ENCODE measurements around the gene TM9SF3. TPM values are rescaled to one million over a fixed set of nuclear protein-coding genes. Genes with fewer than 3 reads are reported as not detected.
"Not testable (repeated sequence)": the region's sequence is repeated elsewhere in the genome, so short reads cannot be mapped to it uniquely, and the experiment has no call there.

TM9SF3 gene
- total RNA-seq, 2 experiments from 2014 or later = 73.1 to 75.4 TPM

DNA sequence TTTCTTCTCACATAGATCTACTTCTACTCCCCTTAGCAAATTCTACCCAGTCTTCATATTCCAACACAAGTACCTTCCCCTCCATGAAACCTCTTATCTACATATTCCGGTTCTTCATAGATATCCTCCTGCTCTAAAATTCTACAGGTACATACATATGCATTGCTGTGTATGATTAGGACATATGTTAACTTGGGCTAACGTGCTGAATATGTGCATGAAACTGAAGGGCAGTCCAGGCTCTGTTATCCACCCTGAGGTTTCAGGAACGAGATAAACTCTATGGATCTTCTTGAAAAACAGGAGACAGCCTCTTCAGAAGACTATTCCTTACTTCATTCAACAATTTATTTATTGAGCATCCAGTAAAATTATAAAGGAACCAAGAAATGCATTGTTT, 31.5 kb downstream of the TM9SF3 start:
- CTCF ChIA-PET = interaction anchor here (1.1 to 1.5 kb wide), 2 partner anchors 11 to 14 kb away, joined by 3 to 5 read pairs; no protein-coding TSS in a partner anchor
- ATAC-seq = no peak
- Mint-ChIP-seq H3K27me3 (ENCODE audit: low read depth) (no peaks in the 10 kb centered on the region), H3K36me3 (ENCODE audit: low read depth) (peaks cover 19% of the 10 kb centered on the region), H3K4me3 (no peak overlapping the region), H3K9me3 (ENCODE audit: insufficient read depth) (no peaks in the 10 kb centered on the region), H3K27ac (no peak overlapping the region), H3K4me1 (ENCODE audit: low read depth) (no peaks in the 10 kb centered on the region)
- DNase-seq = no peak
- POLR2A ChIA-PET = no interaction called here

DNA sequence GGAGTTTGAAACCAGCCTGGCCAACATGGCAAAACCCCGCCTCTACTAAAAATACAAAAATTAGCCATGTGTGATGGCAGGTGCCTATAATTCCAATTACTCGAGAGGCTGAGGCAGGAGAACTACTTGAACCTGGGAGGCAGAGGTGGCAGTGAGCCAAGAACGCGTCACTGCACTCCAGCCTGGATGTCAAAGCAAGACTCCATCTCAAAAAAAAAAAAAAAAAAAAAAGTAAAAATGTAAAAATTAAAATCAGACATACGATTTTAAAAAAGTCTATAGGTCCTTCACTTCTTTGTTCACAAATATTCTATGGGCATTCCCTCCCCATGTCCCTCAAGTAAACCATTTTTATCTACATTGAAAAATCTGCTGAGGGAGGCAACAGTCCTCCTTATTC, 38.2 kb downstream of the TM9SF3 start:
- CTCF ChIA-PET = interaction anchor here (1.7 kb wide), 1 partner anchor 22 kb away, joined by 3 read pairs; no protein-coding TSS in a partner anchor
- H3K27ac Mint-ChIP-seq = no peak overlapping the region
- no peak overlapping the region for H3K4me3 Mint-ChIP-seq

DNA sequence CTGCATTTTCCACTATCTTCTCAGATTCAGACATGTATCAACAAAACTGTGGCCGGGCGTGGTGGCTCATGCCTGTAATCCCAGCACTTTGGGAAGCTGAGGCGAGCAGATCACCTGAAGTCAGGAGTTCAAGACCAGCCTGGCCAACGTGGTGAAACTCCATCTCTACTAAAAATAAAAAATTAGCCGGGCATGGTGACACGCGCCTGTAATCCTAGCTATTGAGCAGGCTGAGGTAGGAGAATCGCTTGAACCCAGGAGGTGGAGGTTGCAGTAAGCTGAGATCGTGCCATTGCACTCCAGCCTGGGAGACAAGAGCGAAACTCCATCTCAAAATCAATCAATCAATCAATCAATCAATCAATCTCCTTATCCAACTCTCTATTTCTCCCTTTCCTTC, 41.3 kb downstream of the TM9SF3 start:
- ATAC-seq; H3K27me3 Mint-ChIP-seq (ENCODE audit: low read depth); H3K4me3 Mint-ChIP-seq; DNase-seq; H3K27ac Mint-ChIP-seq; H3K4me1 Mint-ChIP-seq (ENCODE audit: low read depth); POLR2A ChIA-PET; H3K9me3 Mint-ChIP-seq (ENCODE audit: insufficient read depth): not testable (repeated sequence)
- CTCF ChIA-PET = interaction anchor here (1.3 kb wide), 1 partner anchor 32 kb away, joined by 7 read pairs; the partner anchor contains the start of gene TLL2
- H3K36me3 Mint-ChIP-seq (ENCODE audit: low read depth) = peaks cover 53% of the 10 kb centered on the region

More for the DNA sequence above, 38.2 kb downstream of the TM9SF3 start:
- H3K9me3 Mint-ChIP-seq (ENCODE audit: insufficient read depth) = no peaks in the 10 kb centered on the region
- no peak for DNase-seq
- POLR2A ChIA-PET = no interaction called here
- H3K4me1 Mint-ChIP-seq (ENCODE audit: low read depth) = no peaks in the 10 kb centered on the region
- no peaks in the 10 kb centered on the region for H3K27me3 Mint-ChIP-seq (ENCODE audit: low read depth)
- ATAC-seq = no peak
- H3K36me3 Mint-ChIP-seq (ENCODE audit: low read depth) = peaks cover 43% of the 10 kb centered on the region

DNA sequence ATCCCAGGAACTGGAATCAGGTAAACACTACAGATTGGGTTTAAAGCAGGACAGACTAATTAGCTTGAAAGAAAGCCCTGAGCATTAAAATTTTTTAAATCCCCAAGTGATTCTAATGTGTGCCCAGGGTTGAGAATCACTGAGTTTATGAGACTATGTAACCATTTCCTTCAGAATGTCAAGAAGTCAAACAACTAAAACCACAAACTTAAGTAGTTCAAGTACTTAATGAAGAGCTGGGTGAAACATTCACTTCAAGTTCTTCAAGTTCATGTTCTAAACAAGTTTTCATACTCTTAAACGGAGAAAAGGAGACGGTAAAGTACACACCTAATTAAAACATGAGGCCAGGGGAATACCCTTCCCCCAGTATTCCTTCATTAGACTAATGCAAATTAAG, 44.9 kb downstream of the TM9SF3 start:
- peaks cover 4% of the 10 kb centered on the region for H3K4me1 Mint-ChIP-seq (ENCODE audit: low read depth)
- POLR2A ChIA-PET = no interaction called here
- H3K27ac Mint-ChIP-seq = peak overlapping the region; percentile 50
- H3K36me3 Mint-ChIP-seq (ENCODE audit: low read depth) = peaks cover 53% of the 10 kb centered on the region
- H3K9me3 Mint-ChIP-seq (ENCODE audit: insufficient read depth) = no peaks in the 10 kb centered on the region
- CTCF ChIA-PET = interaction anchor here (1.8 kb wide), 1 partner anchor 43 kb away, joined by 5 read pairs; no protein-coding TSS in a partner anchor
- no peak overlapping the region for H3K4me3 Mint-ChIP-seq
- no peaks in the 10 kb centered on the region for H3K27me3 Mint-ChIP-seq (ENCODE audit: low read depth)
- ATAC-seq (no peak), DNase-seq (no peak)

DNA sequence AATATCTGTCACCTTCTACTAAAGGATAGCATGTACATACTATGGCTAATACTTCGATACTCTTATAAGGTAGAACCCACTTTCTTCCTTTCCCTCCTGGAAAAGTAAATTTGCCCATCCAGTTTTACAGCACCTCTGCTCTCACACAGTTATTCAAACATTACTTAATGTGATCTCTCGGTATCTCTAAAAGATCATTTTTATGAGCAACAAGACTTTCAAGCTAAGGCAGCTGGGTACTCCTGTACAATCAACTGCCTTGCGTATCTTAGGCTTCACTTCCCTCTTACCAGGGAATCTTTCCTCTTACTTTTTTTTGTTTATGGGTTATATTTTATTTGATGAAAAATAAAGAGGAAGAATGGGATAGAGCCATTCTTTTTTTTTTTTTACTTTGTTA, 46.6 kb downstream of the TM9SF3 start:
- Mint-ChIP-seq H3K27me3 (ENCODE audit: low read depth) (no peaks in the 10 kb centered on the region), H3K36me3 (ENCODE audit: low read depth) (peaks cover 38% of the 10 kb centered on the region), H3K4me1 (ENCODE audit: low read depth) (peaks cover 4% of the 10 kb centered on the region), H3K4me3 (no peak overlapping the region), H3K27ac (no peak overlapping the region), H3K9me3 (ENCODE audit: insufficient read depth) (no peaks in the 10 kb centered on the region)
- ChIA-PET POLR2A (no interaction called here), CTCF (no interaction called here)
- ATAC-seq (no peak), DNase-seq (no peak)

DNA sequence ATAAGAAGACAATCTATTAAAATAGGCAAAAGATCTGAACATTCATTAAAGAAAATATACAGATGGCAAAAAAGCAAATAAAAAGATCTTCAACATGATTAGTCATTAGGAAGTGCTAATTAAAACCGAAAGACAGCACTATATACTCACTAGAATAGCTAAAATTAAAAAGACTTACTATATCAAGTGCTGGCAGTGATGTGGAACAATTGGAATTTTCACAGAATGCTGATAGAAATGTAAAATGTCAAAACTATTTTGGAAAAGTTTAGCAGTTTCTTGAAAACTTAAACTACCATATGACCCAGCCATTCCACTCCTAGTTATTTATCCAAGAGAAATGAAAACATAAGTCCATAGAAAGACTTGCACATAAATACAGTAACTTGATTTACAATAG, 48.1 kb downstream of the TM9SF3 start:
- no peaks in the 10 kb centered on the region for H3K9me3 Mint-ChIP-seq (ENCODE audit: insufficient read depth)
- no peak overlapping the region for H3K4me3 Mint-ChIP-seq
- no peak for ATAC-seq
- peaks cover 4% of the 10 kb centered on the region for H3K4me1 Mint-ChIP-seq (ENCODE audit: low read depth)
- ChIA-PET CTCF (interaction anchor here (0.7 kb wide), 1 partner anchor 17 kb away, joined by 3 read pairs; no protein-coding TSS in a partner anchor), POLR2A (no interaction called here)
- no peak for DNase-seq
- H3K27ac Mint-ChIP-seq = no peak overlapping the region
- H3K36me3 Mint-ChIP-seq (ENCODE audit: low read depth) = peaks cover 37% of the 10 kb centered on the region
- H3K27me3 Mint-ChIP-seq (ENCODE audit: low read depth) = no peaks in the 10 kb centered on the region

DNA sequence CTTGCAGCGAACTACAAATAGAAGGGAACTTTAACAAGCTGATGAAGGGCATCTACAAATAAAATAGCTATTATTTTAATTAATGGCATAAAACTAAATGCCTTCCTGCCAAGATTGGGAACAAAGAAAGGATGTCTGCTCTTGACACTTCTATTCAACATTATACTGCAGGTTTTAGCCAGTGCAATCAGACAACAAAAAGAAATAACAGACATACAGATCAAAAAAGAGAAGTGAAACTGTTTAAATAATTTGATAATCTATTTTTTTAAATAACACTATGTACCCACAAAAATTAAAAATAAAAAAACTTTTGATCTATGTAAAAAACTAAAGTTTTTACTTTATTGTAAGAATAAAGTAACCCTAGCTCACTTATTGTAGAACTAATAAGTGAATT, 50.7 kb downstream of the TM9SF3 start:
- no peaks in the 10 kb centered on the region for H3K27me3 Mint-ChIP-seq (ENCODE audit: low read depth)
- no peaks in the 10 kb centered on the region for H3K4me1 Mint-ChIP-seq (ENCODE audit: low read depth)
- DNase-seq = no peak
- peaks cover 36% of the 10 kb centered on the region for H3K36me3 Mint-ChIP-seq (ENCODE audit: low read depth)
- ChIA-PET CTCF (interaction anchor here (0.6 to 1.0 kb wide), 2 partner anchors 22 to 26 kb away, joined by 3 read pairs; no protein-coding TSS in a partner anchor), POLR2A (interaction anchor here (0.6 kb wide), 1 partner anchor 743 kb away, joined by 3 read pairs; no protein-coding TSS in a partner anchor)
- ATAC-seq = no peak
- H3K4me3 Mint-ChIP-seq = no peak overlapping the region
- no peak overlapping the region for H3K27ac Mint-ChIP-seq
- H3K9me3 Mint-ChIP-seq (ENCODE audit: insufficient read depth) = no peaks in the 10 kb centered on the region

DNA sequence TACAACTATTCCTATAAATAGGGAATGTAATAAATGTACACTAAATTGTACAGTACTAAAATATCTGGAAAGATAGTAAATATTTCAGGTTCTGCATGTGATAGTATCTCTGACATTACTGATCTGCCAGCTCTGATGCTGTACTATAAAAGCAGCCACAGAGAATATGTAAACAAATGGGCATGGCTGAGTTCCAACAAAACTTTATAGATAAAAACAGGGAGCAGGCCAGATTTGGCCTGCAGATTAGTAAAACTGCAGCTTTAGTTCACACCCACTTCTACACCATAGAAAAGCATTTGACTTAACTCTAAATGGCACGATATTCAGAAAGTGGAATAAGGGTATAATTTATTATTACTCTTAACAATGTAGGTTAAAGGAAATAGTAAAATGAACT, 54.3 kb downstream of the TM9SF3 start:
- DNase-seq (no peak), ATAC-seq (no peak)
- no peak overlapping the region for H3K27ac Mint-ChIP-seq
- ChIA-PET POLR2A (no interaction called here), CTCF (no interaction called here)
- H3K9me3 Mint-ChIP-seq (ENCODE audit: insufficient read depth) = no peaks in the 10 kb centered on the region
- H3K4me1 Mint-ChIP-seq (ENCODE audit: low read depth) = no peaks in the 10 kb centered on the region
- H3K4me3 Mint-ChIP-seq = no peak overlapping the region
- H3K36me3 Mint-ChIP-seq (ENCODE audit: low read depth) = peaks cover 28% of the 10 kb centered on the region
- H3K27me3 Mint-ChIP-seq (ENCODE audit: low read depth) = no peaks in the 10 kb centered on the region

DNA sequence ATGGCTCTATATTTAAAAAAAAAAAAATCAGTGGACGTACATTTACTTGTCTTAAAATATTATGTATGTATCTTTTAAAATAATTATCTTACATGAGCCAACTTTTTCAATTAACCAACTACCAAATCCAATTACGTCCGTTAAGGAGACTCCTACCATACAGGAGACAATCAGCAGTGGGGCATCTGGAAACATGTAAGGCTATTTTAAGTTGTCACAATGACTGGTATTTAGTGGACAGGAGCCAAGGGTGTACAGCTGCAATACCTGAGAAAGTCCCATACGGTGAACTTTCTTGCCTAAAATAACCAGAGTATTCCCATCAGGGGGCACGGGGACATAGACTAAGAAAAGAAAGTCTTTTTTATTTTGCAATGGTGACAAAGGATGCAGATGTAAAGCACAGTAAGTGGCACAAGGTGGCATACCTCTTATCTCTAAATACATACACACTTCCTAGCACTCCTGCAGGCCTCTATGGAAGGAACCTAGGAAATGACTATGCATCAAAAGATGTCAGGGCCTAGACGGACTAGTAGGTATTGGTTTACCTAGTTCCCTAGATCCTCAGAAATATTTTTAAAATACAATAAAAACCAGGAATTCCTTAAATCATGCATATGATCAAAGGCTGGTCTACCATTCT, 57.1 kb downstream of the TM9SF3 start:
- no peaks in the 10 kb centered on the region for H3K4me1 Mint-ChIP-seq (ENCODE audit: low read depth)
- no peaks in the 10 kb centered on the region for H3K27me3 Mint-ChIP-seq (ENCODE audit: low read depth)
- ChIA-PET POLR2A (no interaction called here), CTCF (no interaction called here)
- no peak for ATAC-seq
- H3K27ac Mint-ChIP-seq = no peak overlapping the region
- no peak for DNase-seq
- no peak overlapping the region for H3K4me3 Mint-ChIP-seq
- no peaks in the 10 kb centered on the region for H3K9me3 Mint-ChIP-seq (ENCODE audit: insufficient read depth)
- H3K36me3 Mint-ChIP-seq (ENCODE audit: low read depth) = peaks cover 48% of the 10 kb centered on the region

DNA sequence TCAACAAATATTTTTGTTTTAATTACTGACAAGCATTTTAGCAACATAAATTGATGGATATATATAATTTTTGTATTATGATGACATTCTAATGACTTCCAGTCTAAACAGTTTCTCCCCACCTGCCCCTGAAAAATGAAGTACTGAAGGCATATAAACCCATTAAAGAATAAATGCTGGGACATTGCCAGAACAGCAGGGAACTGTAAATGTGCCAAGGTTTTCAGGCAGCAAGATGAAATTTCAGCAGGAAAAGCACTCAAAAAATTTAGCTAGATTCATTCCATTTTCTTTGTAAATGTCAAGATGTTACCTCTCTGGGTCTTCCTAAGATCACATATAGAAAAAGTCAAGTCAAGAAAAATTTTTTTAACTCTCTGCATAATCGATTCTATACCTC, 62.1 kb downstream of the TM9SF3 start:
- Mint-ChIP-seq H3K27me3 (ENCODE audit: low read depth) (no peaks in the 10 kb centered on the region), H3K36me3 (ENCODE audit: low read depth) (peaks cover 45% of the 10 kb centered on the region), H3K9me3 (ENCODE audit: insufficient read depth) (no peaks in the 10 kb centered on the region), H3K4me1 (ENCODE audit: low read depth) (no peaks in the 10 kb centered on the region), H3K27ac (no peak overlapping the region), H3K4me3 (no peak overlapping the region)
- ATAC-seq (no peak), DNase-seq (no peak)
- ChIA-PET CTCF (interaction anchor here (0.7 kb wide), 1 partner anchor 11 kb away, joined by 3 read pairs; the partner anchor contains the start of gene TLL2), POLR2A (no interaction called here)

DNA sequence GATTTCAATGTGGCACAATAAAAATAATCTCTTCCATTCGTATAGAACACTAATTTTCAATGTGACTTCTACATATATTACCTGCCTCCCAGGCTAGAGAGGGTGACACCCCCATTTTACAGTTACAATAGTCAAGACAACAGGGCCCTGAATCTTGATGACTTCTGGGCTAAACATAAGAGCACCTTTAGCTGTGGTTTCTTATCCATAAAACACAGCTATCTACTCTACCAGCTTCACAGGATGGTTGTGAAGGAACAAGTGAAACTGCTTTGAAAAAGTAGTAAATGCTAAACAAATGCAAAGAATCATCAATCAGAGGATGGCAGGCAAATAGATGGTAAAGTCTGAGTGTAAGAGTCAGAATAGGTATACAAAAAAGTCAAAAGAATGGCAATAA, 69.5 kb downstream of the TM9SF3 start:
- peaks cover 23% of the 10 kb centered on the region for H3K36me3 Mint-ChIP-seq (ENCODE audit: low read depth)
- ATAC-seq (no peak), DNase-seq (no peak)
- peaks cover 17% of the 10 kb centered on the region for H3K4me1 Mint-ChIP-seq (ENCODE audit: low read depth)
- ChIA-PET POLR2A (interaction anchor here (0.7 kb wide), 1 partner anchor 1209 kb away, joined by 3 read pairs; no protein-coding TSS in a partner anchor), CTCF (no interaction called here)
- no peaks in the 10 kb centered on the region for H3K9me3 Mint-ChIP-seq (ENCODE audit: insufficient read depth)
- H3K4me3 Mint-ChIP-seq = no peak overlapping the region
- H3K27ac Mint-ChIP-seq = no peak overlapping the region
- H3K27me3 Mint-ChIP-seq (ENCODE audit: low read depth) = peaks cover 28% of the 10 kb centered on the region

DNA sequence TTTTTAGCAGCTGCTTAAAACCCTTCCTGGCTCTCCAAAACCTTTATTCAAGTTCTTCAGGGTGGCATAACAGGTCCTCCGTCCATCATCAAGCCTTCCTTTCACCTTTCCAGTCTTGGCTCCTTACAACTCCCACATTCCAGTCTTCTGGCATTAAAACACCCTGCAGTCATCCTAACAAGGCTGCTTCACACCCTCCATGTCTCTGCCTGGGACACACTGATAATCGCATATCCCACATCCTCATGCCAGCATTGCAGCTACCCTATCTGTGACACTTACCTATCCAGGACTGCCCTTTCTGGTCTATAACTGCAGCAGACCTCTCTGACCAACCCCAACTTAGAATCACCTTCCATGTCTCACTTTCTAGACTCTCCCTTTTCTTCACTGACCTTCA, 70.5 kb downstream of the TM9SF3 start:
- DNase-seq (no peak), ATAC-seq (no peak)
- Mint-ChIP-seq H3K4me1 (ENCODE audit: low read depth) (peaks cover 21% of the 10 kb centered on the region), H3K9me3 (ENCODE audit: insufficient read depth) (no peaks in the 10 kb centered on the region), H3K27ac (no peak overlapping the region), H3K4me3 (no peak overlapping the region), H3K27me3 (ENCODE audit: low read depth) (peaks cover 37% of the 10 kb centered on the region), H3K36me3 (ENCODE audit: low read depth) (peaks cover 18% of the 10 kb centered on the region)
- CTCF ChIA-PET = interaction anchor here (1.1 to 1.2 kb wide), 2 partner anchors 125 to 145 kb away, joined by 3 read pairs; no protein-coding TSS in a partner anchor
- POLR2A ChIA-PET = no interaction called here
